Thyroid gland (tissue), 4 donors: ENCODE measurements around the gene ITFG1. TPM values are rescaled to one million over a fixed set of nuclear protein-coding genes. Genes with fewer than 3 reads are reported as not detected.

Source experiments
- DNase-seq, 2 donors: peaks; one replicate each; pipeline ENCODE4 v3.0.0-alpha.2; 2019
- H3K27ac ChIP-seq, 3 donors: fragments of 200-600 bp; sonication (generic); 1 replicate in 2 of 3; 2 replicates in 1 of 3; pipeline ENCODE4 v1.5.1; 2016 to 2019; ENCODE audit warnings: mild to moderate bottlenecking in 1 of 3, moderate library complexity in 1 of 3
- H3K27me3 ChIP-seq: fragments of 200-600 bp; sonication (generic); one replicate; pipeline ENCODE4 v1.5.1; 2019
- H3K36me3 ChIP-seq, 2 donors: fragments of 200-600 bp; sonication (generic); one replicate each; pipeline ENCODE4 v1.5.1; 2016 to 2019
- H3K4me1 ChIP-seq, 2 donors: fragments of 200-600 bp; sonication (generic); one replicate each; pipeline ENCODE4 v1.5.1; 2017 to 2019
- H3K4me3 ChIP-seq, 3 donors: fragments of 200-600 bp; sonication (generic); replicated peaks in 1 of 3; 1 replicate in 2 of 3; 2 replicates in 1 of 3; pipeline ENCODE4 v1.5.1; 2016; ENCODE audit warnings: mild to moderate bottlenecking in 1 of 3
- H3K9me3 ChIP-seq: fragments of 200-600 bp; sonication (generic); one replicate; pipeline ENCODE4 v1.5.1; 2017
- CTCF ChIP-seq, 6 experiments: fragments of 200-600 bp in 3 of 6; fragments of 450-650 bp in 3 of 6; sonication (generic) in 3 of 6; IDR thresholded peaks; one replicate each; pipeline ENCODE4 v1.5.1; 2016 to 2019; ENCODE audit warnings: antibody characterized with exemption in 6 of 6, mild to moderate bottlenecking in 2 of 6, inconsistent platforms in 1 of 6, moderate library complexity in 1 of 6
- POLR2A ChIP-seq, 2 donors: fragments of 450-650 bp; IDR thresholded peaks; one replicate each; pipeline ENCODE4 v1.6.1; 2017; ENCODE audit warnings: antibody characterized with exemption in 2 of 2, mild to moderate bottlenecking in 2 of 2, moderate library complexity in 1 of 2
- WGBS, 2 donors: methylation state at CpG; one replicate each; pipeline ENCODE4 v1.1.5; 2017; 5-methylcytosine and 5-hydroxymethylcytosine counted together
- intact Hi-C: fragments of 100-400 bp; cut with DNase I; formaldehyde crosslinking; loops from one replicate; pipeline ENCODE4 v1.15.1; 2023
- total RNA-seq, 4 donors: library from RNA; depleted of rRNA; stranded (reverse); fragments of >200 nt; gene quantifications; one replicate each; pipeline ENCODE4 v1.2.3, GENCODE V29; 2016

ITFG1 gene
- total RNA-seq, 4 donors from 2014 or later = 64.8 to 75.6 (median 71.7) TPM

GRCh38 chr16:47499700-47500264 lies 38.9 kb upstream of the ITFG1 start:
- no peak for TF ChIP-seq CTCF (IDR thresholded peaks at IDR 0.05)
- TF ChIP-seq POLR2A (IDR thresholded peaks at IDR 0.05) = no peak
- Histone ChIP-seq H3K9me3 (no peaks in the 10 kb centered on the region), H3K4me1 (no peaks in the 10 kb centered on the region), H3K27ac (no peak overlapping the region), H3K27me3 (no peaks in the 10 kb centered on the region), H3K4me3 (no peak overlapping the region), H3K36me3 (peaks cover 22 to 23% of the 10 kb centered on the region in 2 donors)
- intact Hi-C loops = no loop called here
- WGBS, 2 donors = 98% methylated on average over 9 of the region's 9 CpGs
- no peak for DNase-seq

GRCh38 chr16:47499080-47499699 lies 38.3 kb upstream of the ITFG1 start:
- H3K9me3 ChIP-seq = no peaks in the 10 kb centered on the region
- no peak overlapping the region for H3K4me3 ChIP-seq
- H3K27me3 ChIP-seq = no peaks in the 10 kb centered on the region
- H3K36me3 ChIP-seq = peaks cover 22 to 23% of the 10 kb centered on the region in 2 donors
- 94 to 98% methylated on average over 2 of the region's 2 CpGs for WGBS, 2 donors
- DNase-seq = no peak
- H3K27ac ChIP-seq = no peak overlapping the region
- H3K4me1 ChIP-seq = peaks cover 0 to 4% of the 10 kb centered on the region in 2 donors
- TF ChIP-seq POLR2A (IDR thresholded peaks at IDR 0.05) (no peak), CTCF (IDR thresholded peaks at IDR 0.05) (no peak)
- intact Hi-C loops = no loop called here

GRCh38 chr16:47493381-47494337 lies 32.8 kb upstream of the ITFG1 start:
- intact Hi-C loops = no loop called here
- Histone ChIP-seq H3K36me3 (peaks cover 0 to 4% of the 10 kb centered on the region in 2 donors), H3K4me3 (no peak overlapping the region), H3K4me1 (peaks cover 0 to 23% of the 10 kb centered on the region in 2 donors), H3K27me3 (no peaks in the 10 kb centered on the region), H3K9me3 (no peaks in the 10 kb centered on the region), H3K27ac (peak overlapping the region; percentile 10 to 77 (median 77))
- 71 to 76% methylated on average over 9 of the region's 9 CpGs for WGBS, 2 donors
- no peak for DNase-seq
- no peak for TF ChIP-seq POLR2A (IDR thresholded peaks at IDR 0.05)
- no peak for TF ChIP-seq CTCF (IDR thresholded peaks at IDR 0.05)

- H3K4me3 ChIP-seq = no peak overlapping the region
- intact Hi-C loops = no loop called here
Measured at GRCh38 chr16:47492428-47493377, 31.8 kb upstream of the ITFG1 start.

More at GRCh38 chr16:47492428-47493377, 31.8 kb upstream of the ITFG1 start:
- Histone ChIP-seq H3K36me3 (no peaks in the 10 kb centered on the region), H3K9me3 (no peaks in the 10 kb centered on the region), H3K27ac (peak overlapping the region in 2 of 3 donors; percentile 77), H3K4me1 (peaks cover 0 to 23% of the 10 kb centered on the region in 2 donors), H3K27me3 (no peaks in the 10 kb centered on the region)
- 78 to 84% methylated on average over 10 of the region's 10 CpGs for WGBS, 2 donors
- peak; percentile 47 to 54 for DNase-seq
- TF ChIP-seq POLR2A (IDR thresholded peaks at IDR 0.05) (peak in 1 of 2 donors; percentile 25), CTCF (IDR thresholded peaks at IDR 0.05) (no peak)
